DMS 273 (cell line): ENCODE data around the gene NDUFA12.
"Not testable (repeated sequence)": the region's sequence is repeated elsewhere in the genome, so short reads cannot be mapped to it uniquely, and the experiment has no call there.

ENCODE experiments used
- DNase-seq: peaks from one replicate; lab custom pipeline; 2025; ENCODE audit not compliant: unreplicated experiment; lab: John Stamatoyannopoulos, UW

Gene NDUFA12

GRCh38 chr12:95003213-95003920, at the start of gene NDUFA12:
Gene NDUFA12, minus strand, starts transcription at chr12:95003697. Its CDS starts 17 bp downstream, at chr12:95003680.
- peak; percentile 98 for DNase-seq

- DNase-seq, result no peak
Measured at GRCh38 chr12:95051241-95051640, 47.7 kb upstream of the NDUFA12 start.

GRCh38 chr12:95037906-95038305, 34.4 kb upstream of the NDUFA12 start:
- DNase-seq, result no peak

GRCh38 chr12:95034750-95035149, 31.3 kb upstream of the NDUFA12 start:
- DNase-seq, result no peak

- DNase-seq, result peak; percentile 1
Measured at GRCh38 chr12:95022477-95022876, 19.0 kb upstream of the NDUFA12 start.

GRCh38 chr12:95017482-95017881, 14.0 kb upstream of the NDUFA12 start:
- DNase-seq, result no peak

DNA sequence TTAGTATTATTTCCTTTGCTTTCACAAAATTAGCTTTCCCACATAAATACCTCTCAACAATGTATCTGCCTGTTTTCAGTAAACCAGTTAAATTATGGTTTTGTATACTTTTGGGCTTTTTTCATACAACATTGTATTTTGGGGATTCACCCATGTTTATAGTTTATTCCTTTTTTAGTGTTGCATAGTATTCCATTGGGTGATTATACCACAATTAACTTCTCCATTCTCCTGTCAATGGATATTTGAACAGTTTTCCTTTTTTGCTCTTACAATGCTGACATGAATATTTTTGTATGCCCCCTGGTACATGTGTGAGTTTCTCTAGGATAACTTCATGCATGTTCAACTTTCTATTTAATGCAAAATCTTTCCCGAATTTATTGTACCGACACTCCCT, 12.6 kb upstream of the NDUFA12 start:
- DNase-seq, result no peak

DNA sequence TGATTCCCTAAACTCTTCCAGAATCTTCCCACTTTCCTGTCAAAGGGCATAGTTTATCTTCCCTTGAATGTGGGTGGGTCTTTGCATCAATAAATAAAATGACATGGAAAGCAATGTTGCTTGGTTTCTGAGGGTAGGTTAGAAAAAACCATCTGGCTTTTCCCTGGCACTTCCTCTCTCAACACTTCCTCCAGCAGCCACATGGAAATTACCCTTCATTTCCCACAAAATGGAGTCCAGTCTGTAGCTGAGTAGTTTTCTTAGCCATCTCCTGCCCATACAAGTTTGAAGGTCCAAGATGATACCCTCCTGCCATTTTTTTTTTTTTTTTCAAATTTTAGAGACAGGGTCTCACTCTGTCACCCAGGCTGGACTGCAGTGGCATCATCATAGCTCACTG, 11.1 kb upstream of the NDUFA12 start:
- peak; percentile 12 for DNase-seq

GRCh38 chr12:95006206-95006605, 2.7 kb upstream of the NDUFA12 start:
- DNase-seq, result no peak

DNA sequence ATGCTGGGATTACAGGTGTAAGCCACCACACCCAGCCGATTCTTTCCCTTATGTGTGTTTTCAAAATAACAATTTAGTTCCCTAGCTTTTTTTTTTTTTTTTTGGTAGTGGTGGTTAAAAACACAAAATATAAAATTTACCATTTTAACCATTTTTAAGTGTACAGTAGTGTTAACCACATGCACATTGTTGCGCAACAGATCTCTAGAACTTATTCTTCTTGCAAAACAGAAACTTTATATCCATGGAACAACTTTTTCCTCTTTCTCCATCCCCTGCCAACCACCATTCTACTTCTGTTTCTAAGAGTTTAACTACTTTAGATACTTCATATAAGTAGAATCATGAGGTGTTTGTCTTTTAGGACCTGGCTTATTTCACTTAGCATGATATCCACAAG, 1.1 kb upstream of the NDUFA12 start:
- no peak for DNase-seq

- DNase-seq, result no peak
Measured at GRCh38 chr12:95003921-95004272, 400 bp upstream of the NDUFA12 start.

DNA sequence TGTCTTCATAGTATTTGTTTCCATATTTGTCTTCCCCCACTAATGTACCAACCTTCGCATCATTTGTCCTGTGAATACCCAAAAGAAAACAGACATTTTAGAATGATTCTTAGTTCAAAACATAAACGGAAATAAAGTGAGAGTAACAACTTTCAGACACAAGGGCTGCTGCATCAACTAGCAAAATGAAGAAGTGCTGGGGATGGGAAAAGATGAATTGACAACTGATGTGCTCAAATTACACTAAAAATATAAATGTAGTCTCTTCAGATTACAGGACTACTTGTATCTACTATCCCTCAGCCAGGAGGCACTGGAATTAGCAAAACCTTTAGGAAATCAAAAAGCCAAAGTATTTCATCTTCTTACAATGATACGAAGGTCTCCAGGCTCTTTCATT, 743 bp downstream of the NDUFA12 start:
- no peak for DNase-seq

DNA sequence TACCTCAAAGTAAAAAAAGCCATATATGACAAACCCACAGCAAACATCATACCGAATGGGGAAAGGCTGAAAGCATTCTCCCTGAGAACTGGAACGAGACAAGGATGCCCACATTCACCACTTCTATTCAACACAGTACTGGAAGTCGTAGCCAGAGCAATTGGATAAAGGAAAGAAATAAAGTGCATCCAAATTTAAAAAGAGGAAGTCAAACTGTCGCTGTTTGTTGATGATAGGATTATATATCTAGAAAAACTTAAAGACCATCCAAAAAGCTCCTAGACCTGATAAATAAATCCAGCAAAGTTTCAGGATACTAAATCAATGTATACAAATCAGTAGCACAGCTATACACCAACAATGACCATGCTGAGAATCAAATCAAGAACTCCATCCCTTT, 5.2 kb downstream of the NDUFA12 start:
- DNase-seq, result no peak

GRCh38 chr12:94997726-94998125, 5.8 kb downstream of the NDUFA12 start:
- DNase-seq, result no peak

DNA sequence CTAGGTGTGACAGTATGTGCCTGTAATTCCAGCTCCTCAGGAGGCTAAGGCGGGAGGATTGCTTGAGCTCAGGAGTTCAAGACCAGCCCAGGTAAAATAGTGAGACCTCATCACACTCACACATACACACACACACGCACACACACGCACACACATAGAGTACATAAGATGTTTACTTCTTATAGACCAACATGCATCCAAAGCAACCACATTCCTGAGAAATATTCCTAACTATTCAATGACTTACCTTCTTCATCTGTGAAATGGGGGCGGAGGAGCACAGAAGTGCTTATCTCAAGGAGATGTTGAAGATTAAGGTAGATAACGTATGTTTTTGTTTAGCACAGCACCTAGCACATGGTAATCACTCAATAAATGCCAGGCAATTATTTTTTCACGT, 6.4 kb downstream of the NDUFA12 start:
- DNase-seq, result no peak

DNA sequence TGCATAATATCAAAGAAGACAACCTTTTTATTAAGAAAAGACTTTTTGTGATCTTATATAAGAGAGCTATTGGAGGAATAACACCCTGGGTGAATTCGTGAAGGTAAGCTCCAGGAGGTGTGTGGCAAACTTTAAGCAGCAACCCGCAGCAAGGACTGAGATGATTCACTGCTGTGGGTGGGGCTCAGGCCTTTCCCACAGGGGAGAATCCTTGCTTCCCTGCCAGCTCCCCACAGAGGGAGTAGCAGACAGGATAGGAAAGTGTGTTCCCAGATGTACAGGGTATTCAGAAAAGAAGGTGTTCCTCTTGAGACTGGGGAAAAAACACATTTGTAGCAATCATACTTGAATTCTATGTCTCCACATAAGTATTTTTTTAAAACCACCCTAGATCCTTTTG, 9.2 kb downstream of the NDUFA12 start:
- no peak for DNase-seq

- DNase-seq, result not testable (repeated sequence)
Measured at GRCh38 chr12:94993855-94994254, 9.6 kb downstream of the NDUFA12 start.

DNA sequence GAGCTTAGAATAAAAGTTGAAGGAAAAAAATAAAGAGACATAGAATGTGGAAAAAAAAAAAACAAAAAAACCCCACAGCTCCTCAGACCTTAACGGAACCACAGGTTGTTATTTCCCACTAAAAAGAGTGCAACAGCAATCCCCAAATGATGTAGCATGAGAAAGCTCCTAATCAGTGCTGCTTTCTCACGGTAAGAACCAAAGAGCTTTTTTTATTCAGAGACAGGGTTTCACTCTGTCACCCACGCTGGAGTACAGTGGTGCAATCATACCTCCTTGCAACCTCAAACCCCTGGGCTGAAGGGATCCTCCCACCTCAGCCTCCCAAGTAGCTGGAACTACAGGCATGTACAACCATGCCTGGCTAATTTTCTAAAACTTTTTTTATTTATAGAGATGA, 13.3 kb downstream of the NDUFA12 start:
- DNase-seq, result no peak

DNA sequence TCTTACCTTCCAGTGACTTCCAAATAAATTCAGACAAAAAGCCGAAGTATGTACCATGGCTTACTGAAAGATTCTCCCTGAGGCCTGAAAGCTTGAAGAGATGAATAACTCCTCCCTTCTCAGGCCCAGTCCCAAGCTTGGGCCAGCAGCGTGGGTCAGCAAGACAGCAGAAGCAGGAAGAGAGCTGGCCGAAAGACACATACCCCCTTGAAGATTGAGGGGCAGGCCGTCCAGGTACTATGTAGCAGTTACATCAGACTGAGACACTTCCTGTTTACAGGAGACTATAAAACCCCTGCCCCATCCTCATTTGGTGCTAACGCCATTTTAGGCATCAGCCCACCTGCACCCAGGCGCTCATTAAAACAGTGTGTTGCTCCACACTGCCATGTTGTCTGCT, 15.0 kb downstream of the NDUFA12 start:
- no peak for DNase-seq

DNA sequence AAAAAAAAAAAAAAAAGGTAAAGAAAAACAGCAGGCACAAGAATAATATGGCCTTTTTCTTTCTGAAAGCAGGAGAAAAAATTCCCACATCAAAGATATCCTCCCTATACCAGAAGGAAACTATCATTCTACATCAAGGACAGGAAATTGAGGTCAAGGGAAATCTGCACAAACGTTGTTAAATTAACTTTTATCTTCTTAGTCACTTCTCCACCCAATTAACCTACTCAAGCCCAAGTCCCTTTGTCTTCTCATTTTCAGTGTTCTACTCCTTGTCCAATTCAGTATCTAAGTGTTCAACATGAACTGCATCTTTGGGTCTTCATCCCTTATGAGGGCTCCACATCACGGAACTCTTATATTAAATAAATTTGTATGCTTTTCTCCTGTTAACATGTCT, 15.7 kb downstream of the NDUFA12 start:
- no peak for DNase-seq

DNA sequence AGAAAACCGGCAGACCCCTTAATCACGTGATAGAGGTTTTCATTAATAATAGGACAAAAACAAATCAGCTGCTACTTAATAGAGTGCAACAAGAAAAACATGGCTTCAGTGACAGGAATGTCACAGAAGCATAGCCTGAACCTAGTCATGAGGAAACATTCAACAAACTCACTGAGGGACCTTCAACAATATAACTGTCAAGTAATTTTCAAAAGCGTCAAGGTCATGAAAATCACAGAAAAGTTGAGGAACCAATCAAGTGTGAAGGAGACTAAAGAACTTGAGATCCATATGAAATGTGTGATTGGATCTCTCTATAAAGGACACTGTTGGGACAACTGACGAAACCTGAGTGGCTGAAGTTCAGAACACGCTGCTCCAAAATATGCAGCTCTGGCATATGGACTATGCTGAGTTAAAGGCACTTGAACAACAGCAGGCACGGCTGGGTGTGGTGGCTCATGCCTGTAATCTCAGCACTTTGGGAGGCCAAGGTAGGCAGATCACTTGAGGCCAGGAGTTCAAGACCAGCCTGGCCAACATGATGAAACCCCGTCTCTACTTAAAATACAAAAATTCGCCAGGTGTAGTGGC, 16.3 kb downstream of the NDUFA12 start:
- DNase-seq, result no peak

DNA sequence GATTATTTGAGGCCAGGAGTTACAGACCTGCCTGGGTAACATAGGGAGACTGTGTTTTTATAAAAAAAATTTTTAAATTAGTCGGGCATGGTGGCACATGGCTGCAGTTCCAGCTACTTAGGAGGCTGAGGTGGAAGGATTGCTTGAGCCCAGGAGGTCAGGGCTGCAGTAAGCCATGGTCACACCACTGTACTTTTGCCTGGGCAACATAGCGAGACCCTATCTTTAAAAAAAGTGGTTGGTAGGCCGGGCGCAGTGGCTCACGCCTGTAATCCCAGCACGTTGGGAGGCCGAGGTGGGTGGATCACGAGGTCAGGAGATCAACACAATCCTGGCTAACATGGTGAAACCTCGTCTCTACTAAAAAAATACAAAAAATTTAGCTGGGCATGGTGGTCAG, 18.4 kb downstream of the NDUFA12 start:
- not testable (repeated sequence) for DNase-seq

DNA sequence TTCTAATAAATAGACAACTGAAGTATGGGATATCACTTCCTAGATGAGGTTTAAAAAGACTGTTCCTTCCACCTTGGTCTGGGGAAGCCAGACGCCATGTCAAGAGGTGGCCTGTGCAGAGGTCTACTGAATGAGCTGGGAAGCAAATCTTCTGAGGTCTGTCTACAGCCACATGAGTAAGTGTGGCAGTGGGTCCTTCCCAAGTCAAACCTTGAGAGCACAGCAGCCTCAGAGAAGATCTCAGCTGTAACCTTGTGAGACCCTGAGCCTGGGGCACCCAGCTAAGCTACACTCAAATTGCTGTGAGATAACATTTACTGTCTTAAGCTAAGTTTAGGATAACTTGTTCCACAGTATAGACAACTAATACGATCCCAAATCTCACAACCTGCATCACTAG, 20.2 kb downstream of the NDUFA12 start:
- no peak for DNase-seq
